KMS-11 (cell line): ENCODE measurements around the gene ERP27.

Experiments
- H2AFZ ChIP-seq: fragments of 200-600 bp; sonication (generic); 2 replicates; pipeline ENCODE4 v1.6.1; 2016; ENCODE audit warnings: antibody characterized with exemption, mixed run types, low read depth
- H3K27ac ChIP-seq: fragments of 200-600 bp; sonication (generic); 2 replicates; pipeline ENCODE4 v1.6.1; 2016; ENCODE audit warnings: mild to moderate bottlenecking, mixed run types
- H3K27me3 ChIP-seq: fragments of 200-600 bp; sonication (generic); 2 replicates; pipeline ENCODE4 v1.6.1; 2017; ENCODE audit warnings: mild to moderate bottlenecking, low read depth, mixed run types, moderate library complexity; ENCODE audit not compliant: insufficient read depth
- H3K36me3 ChIP-seq: fragments of 200-600 bp; sonication (generic); 2 replicates; pipeline ENCODE4 v1.6.1; 2017; ENCODE audit warnings: mild to moderate bottlenecking, mixed run types; ENCODE audit not compliant: insufficient read depth
- H3K4me1 ChIP-seq: fragments of 200-600 bp; sonication (generic); 2 replicates; pipeline ENCODE4 v1.6.1; 2016; ENCODE audit warnings: mild to moderate bottlenecking, low read depth, mixed run types; ENCODE audit not compliant: poor library complexity, severe bottlenecking
- H3K4me2 ChIP-seq: fragments of 200-600 bp; sonication (generic); 2 replicates; pipeline ENCODE4 v1.7.0; 2016; ENCODE audit warnings: mild to moderate bottlenecking, mixed run types
- H3K4me3 ChIP-seq: fragments of 200-600 bp; sonication (generic); IDR thresholded peaks from 2 replicates; pipeline ENCODE4 v1.6.1; 2017; ENCODE audit warnings: low read depth, low read length, mixed read lengths; ENCODE audit not compliant: insufficient read depth
- H3K79me2 ChIP-seq: fragments of 200-600 bp; sonication (generic); 2 replicates; pipeline ENCODE4 v1.6.1; 2016; ENCODE audit warnings: low read depth, mixed run types; ENCODE audit not compliant: insufficient read depth
- H3K9ac ChIP-seq: fragments of 200-600 bp; sonication (generic); 2 replicates; pipeline ENCODE4 v1.6.1; 2016; ENCODE audit warnings: mild to moderate bottlenecking, mixed run types
- H4K20me1 ChIP-seq: fragments of 200-600 bp; sonication (generic); 2 replicates; pipeline ENCODE4 v1.6.1; 2016; ENCODE audit warnings: mild to moderate bottlenecking, mixed run types; ENCODE audit not compliant: insufficient read depth
- TF ChIP-seq, protein P1 (sequence below): fragments of 200-600 bp; sonication (generic); conservative IDR thresholded peaks from 2 replicates; pipeline ENCODE4 v1.6.1; 2017; ENCODE audit warnings: low read depth, mild to moderate bottlenecking, antibody characterized with exemption, low read length, moderate library complexity, mixed read lengths

The ERP27 gene

DNA sequence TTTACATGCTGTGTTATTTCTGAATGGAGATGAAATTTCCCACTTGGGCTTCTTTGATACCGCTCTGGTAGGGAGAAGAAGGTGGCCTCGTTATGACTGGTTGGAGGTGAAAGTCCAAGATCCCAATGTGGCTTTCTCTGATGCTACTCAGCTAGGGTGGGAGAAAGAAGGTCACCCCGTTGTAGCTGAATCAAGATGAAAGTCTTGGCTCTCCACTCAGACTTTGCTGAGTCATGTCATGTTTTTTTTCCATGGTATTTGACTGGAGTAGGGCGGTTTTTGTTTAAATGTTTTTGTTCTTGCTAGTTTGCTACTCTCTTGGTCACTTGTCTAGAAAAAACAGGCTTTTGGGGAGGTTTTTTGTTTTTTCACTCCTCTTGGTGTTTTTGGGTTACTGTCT, 32.1 kb upstream of the ERP27 start:
- Histone ChIP-seq H3K36me3 (no peaks in the 10 kb centered on the region), H3K79me2 (no peaks in the 10 kb centered on the region), H3K4me2 (no peak overlapping the region), H3K9ac (no peak overlapping the region), H3K27ac (no peak overlapping the region), H3K4me3 (no peak overlapping the region), H2AFZ (no peak overlapping the region), H3K27me3 (no peaks in the 10 kb centered on the region), H3K4me1 (no peaks in the 10 kb centered on the region), H4K20me1 (no peaks in the 10 kb centered on the region)
- TF ChIP-seq, protein P1, sequence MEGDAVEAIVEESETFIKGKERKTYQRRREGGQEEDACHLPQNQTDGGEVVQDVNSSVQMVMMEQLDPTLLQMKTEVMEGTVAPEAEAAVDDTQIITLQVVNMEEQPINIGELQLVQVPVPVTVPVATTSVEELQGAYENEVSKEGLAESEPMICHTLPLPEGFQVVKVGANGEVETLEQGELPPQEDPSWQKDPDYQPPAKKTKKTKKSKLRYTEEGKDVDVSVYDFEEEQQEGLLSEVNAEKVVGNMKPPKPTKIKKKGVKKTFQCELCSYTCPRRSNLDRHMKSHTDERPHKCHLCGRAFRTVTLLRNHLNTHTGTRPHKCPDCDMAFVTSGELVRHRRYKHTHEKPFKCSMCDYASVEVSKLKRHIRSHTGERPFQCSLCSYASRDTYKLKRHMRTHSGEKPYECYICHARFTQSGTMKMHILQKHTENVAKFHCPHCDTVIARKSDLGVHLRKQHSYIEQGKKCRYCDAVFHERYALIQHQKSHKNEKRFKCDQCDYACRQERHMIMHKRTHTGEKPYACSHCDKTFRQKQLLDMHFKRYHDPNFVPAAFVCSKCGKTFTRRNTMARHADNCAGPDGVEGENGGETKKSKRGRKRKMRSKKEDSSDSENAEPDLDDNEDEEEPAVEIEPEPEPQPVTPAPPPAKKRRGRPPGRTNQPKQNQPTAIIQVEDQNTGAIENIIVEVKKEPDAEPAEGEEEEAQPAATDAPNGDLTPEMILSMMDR = no peak

DNA sequence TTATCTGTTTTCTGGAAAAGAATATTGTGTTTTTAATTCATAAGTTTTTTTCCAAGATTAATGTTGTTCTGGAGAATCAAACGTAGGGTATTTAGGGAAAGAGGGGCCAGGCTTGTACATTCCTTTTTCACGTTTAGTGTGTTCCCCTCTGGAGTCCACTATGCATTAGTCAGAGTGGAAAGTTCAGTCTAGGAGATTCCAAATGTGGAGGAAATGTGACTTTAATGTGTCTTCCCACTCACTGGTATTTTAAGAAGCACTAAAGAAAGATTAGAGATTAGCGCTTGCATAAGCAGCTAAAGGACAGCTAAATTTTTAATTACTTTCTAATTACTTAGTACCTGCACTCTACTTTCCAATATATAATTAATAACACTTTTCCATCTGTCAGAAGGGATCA, 30.1 kb upstream of the ERP27 start:
- Histone ChIP-seq H3K36me3 (no peaks in the 10 kb centered on the region), H3K79me2 (no peaks in the 10 kb centered on the region), H3K4me2 (no peak overlapping the region), H4K20me1 (no peaks in the 10 kb centered on the region), H3K27ac (no peak overlapping the region), H3K27me3 (no peaks in the 10 kb centered on the region), H2AFZ (no peak overlapping the region), H3K4me3 (no peak overlapping the region), H3K4me1 (no peaks in the 10 kb centered on the region), H3K9ac (no peak overlapping the region)
- TF ChIP-seq, protein P1 = no peak

DNA sequence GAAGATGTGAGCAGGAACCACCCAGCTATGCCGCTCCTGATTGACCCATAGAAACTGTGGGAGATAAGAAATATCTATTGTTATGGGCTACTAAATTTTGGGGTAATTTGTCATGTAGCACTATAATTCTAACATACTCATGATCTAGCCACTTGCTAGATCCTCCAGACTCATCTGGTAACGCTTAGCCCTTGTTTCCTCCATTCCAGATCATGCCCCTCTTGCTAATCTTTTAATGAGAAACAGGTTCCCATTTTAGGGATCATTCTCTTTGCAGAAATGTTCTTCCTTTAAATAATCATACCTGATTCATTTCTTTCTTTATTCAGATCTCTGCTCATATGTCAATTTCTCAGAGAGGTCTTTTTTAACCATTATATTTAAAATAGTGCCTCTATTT, 26.9 kb upstream of the ERP27 start:
- Histone ChIP-seq H3K36me3 (no peaks in the 10 kb centered on the region), H3K4me3 (no peak overlapping the region), H3K79me2 (no peaks in the 10 kb centered on the region), H3K4me2 (no peak overlapping the region), H3K27me3 (no peaks in the 10 kb centered on the region), H3K4me1 (no peaks in the 10 kb centered on the region), H4K20me1 (no peaks in the 10 kb centered on the region), H3K9ac (no peak overlapping the region), H2AFZ (no peak overlapping the region), H3K27ac (no peak overlapping the region)
- TF ChIP-seq, protein P1 = no peak

DNA sequence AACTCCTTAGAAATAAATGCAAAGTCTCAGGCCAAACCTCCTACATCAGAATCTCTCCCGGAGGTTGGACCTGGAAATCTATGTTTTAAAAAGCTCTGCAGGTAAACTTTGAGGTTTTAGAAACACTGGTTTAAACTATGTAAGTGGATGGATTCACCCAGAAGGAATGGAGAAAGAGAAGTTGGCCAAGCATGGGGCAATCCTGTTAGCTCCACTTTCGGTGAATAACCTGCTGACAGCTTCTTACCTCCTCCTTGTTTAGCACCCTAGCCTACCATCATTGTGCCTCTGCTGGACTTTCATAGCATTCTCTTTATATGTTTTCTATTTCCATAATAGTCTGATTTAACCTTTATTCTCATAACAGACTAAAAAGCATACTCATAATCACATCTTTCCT, 26.1 kb upstream of the ERP27 start:
- Histone ChIP-seq H3K79me2 (no peaks in the 10 kb centered on the region), H3K4me3 (no peak overlapping the region), H3K36me3 (no peaks in the 10 kb centered on the region), H3K9ac (no peak overlapping the region), H4K20me1 (no peaks in the 10 kb centered on the region), H3K4me2 (no peak overlapping the region), H3K27ac (no peak overlapping the region), H3K4me1 (no peaks in the 10 kb centered on the region), H3K27me3 (no peaks in the 10 kb centered on the region), H2AFZ (no peak overlapping the region)
- TF ChIP-seq, protein P1 = no peak

DNA sequence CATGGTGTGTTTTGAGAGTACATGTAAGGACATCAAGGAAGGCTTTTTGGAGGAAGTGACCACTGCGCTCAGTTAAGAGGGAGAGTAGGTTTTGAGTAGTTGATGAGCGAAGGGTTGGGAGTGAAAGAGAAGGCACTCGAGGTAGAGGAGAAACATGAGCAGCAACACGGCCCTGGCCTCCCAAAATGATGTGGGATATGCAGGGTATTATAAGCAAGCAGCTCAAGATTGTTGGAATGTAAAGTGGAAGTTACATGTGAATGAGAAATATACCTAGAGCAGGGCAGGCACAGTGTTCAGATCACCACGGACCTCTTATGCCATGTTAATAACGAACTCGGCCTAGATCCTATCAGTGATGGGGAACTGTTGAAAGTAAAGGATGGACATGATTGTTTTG, 25.2 kb upstream of the ERP27 start:
- Histone ChIP-seq H3K9ac (no peak overlapping the region), H3K4me2 (no peak overlapping the region), H3K27ac (no peak overlapping the region), H3K4me1 (no peaks in the 10 kb centered on the region), H3K4me3 (no peak overlapping the region), H3K79me2 (no peaks in the 10 kb centered on the region), H3K27me3 (no peaks in the 10 kb centered on the region), H4K20me1 (no peaks in the 10 kb centered on the region), H3K36me3 (no peaks in the 10 kb centered on the region), H2AFZ (no peak overlapping the region)
- TF ChIP-seq, protein P1 = no peak
